ENCODE data around the gene MRPL28.

GRCh38 chr16:389352-389751, 19.0 kb upstream of the MRPL28 start:
- TF ChIP-seq, protein P1, sequence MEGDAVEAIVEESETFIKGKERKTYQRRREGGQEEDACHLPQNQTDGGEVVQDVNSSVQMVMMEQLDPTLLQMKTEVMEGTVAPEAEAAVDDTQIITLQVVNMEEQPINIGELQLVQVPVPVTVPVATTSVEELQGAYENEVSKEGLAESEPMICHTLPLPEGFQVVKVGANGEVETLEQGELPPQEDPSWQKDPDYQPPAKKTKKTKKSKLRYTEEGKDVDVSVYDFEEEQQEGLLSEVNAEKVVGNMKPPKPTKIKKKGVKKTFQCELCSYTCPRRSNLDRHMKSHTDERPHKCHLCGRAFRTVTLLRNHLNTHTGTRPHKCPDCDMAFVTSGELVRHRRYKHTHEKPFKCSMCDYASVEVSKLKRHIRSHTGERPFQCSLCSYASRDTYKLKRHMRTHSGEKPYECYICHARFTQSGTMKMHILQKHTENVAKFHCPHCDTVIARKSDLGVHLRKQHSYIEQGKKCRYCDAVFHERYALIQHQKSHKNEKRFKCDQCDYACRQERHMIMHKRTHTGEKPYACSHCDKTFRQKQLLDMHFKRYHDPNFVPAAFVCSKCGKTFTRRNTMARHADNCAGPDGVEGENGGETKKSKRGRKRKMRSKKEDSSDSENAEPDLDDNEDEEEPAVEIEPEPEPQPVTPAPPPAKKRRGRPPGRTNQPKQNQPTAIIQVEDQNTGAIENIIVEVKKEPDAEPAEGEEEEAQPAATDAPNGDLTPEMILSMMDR (IDR thresholded peaks at IDR 0.05; ENCODE audit: insufficient read depth, low read length, poor library complexity, severe bottlenecking) = no peak
- TF ChIP-seq EZH2phosphoT487 (conservative IDR thresholded peaks at IDR 0.05; ENCODE audit: low read length) = no peak
